SK-N-SH (cell line): ENCODE data around the gene SLX4IP.
A peak's percentile ranks its signal among the peaks of the same experiment; 100 is the strongest.

ENCODE experiments used
- CHD2 ChIP-seq: fragments of 150-350 bp; IDR thresholded peaks from 2 replicates; pipeline ENCODE4 v1.6.1; 2018; ENCODE audit warnings: low read length; ENCODE audit not compliant: partially characterized antibody
- CTCF ChIP-seq: fragments of 200-600 bp; sonication (generic); IDR thresholded peaks from 2 replicates; pipeline ENCODE4 v1.6.1; 2017; ENCODE audit warnings: antibody characterized with exemption, mild to moderate bottlenecking, moderate library complexity
- EP300 ChIP-seq, 2 experiments: IDR thresholded peaks; 2 replicates each; pipeline versions ENCODE4 v1.4.0 to v1.6.1; 2012; ENCODE audit warnings: borderline replicate concordance in 1 of 2, low read depth in 1 of 2, low read length in 1 of 2
- EZH2phosphoT487 ChIP-seq: fragments of 200-600 bp; sonication (generic); IDR thresholded peaks from 2 replicates; pipeline ENCODE4 v1.6.1; 2017; ENCODE audit warnings: low read depth, mixed run types, mild to moderate bottlenecking, antibody characterized with exemption, moderate library complexity, borderline replicate concordance
- FOXJ3 ChIP-seq: sonication (generic); formaldehyde crosslinking; IDR thresholded peaks from 2 replicates; pipeline ENCODE4 v1.5.1; 2020; ENCODE audit warnings: mild to moderate bottlenecking, missing genetic modification reagents
- FOXM1 ChIP-seq: IDR thresholded peaks from 2 replicates; pipeline ENCODE4 v1.4.0; 2012; ENCODE audit warnings: low read depth, mild to moderate bottlenecking
- JUND ChIP-seq: IDR thresholded peaks from 2 replicates; pipeline ENCODE4 v1.4.0; 2012
- MEF2A ChIP-seq: IDR thresholded peaks from 2 replicates; pipeline ENCODE4 v1.4.0; 2012; ENCODE audit warnings: low read depth, borderline replicate concordance
- POLR2AphosphoS5 ChIP-seq: IDR thresholded peaks from 2 replicates; pipeline ENCODE4 v1.6.1; 2012; ENCODE audit warnings: low read depth, low read length
- RCOR1 ChIP-seq: fragments of 150-350 bp; IDR thresholded peaks from 2 replicates; pipeline ENCODE4 v1.6.1; 2017; ENCODE audit warnings: antibody characterized with exemption, low read length

GRCh38 chr20:10434467-10434831 lies 656 bp upstream of the SLX4IP start:
- no peak for TF ChIP-seq FOXM1
- TF ChIP-seq CTCF, result no peak
- TF ChIP-seq FOXJ3 (CRISPR knock-in tag), result no peak; the same call in 1 of the 2 replicates
- no peak for TF ChIP-seq EP300 (IDR thresholded peaks at IDR 0.05; ENCODE audit: borderline replicate concordance in 1 of 2, low read depth in 1 of 2, low read length in 1 of 2)
- TF ChIP-seq RCOR1, result no peak
- TF ChIP-seq CHD2, result peak; percentile 59
- TF ChIP-seq EZH2phosphoT487, result no peak
- TF ChIP-seq JUND, result peak; percentile 34
- peak; percentile 99 for TF ChIP-seq POLR2AphosphoS5
- no peak for TF ChIP-seq MEF2A
